Activated naive CD8-positive, alpha-beta T cell treated with anti-CD3 and anti-CD28 coated beads, Interleukin-2, amount 10 ng/mL, durations not matched to agents 7 days and 5 days (primary cell): ENCODE results near the gene VPS37C. TPM values are rescaled to one million over a fixed set of nuclear protein-coding genes. Genes with fewer than 3 reads are reported as not detected.
"Not testable (repeated sequence)": the region's sequence is repeated elsewhere in the genome, so short reads cannot be mapped to it uniquely, and the experiment has no call there.

Source experiments
- ATAC-seq: fragments of 150-1000 bp; cut with Tn5 transposase; one replicate; pipeline ENCODE4 v1.10.0; 2021; ENCODE audit warnings: low read depth, moderate library complexity
- POLR2A ChIA-PET: fragments of 350-600 bp; sonication (Branson Sonifier 250); formaldehyde crosslinking; loops from one replicate; lab custom pipeline; 2021; ENCODE audit warnings: antibody characterized with exemption; lab: Charles Lee
- DNase-seq: peaks from one replicate; pipeline ENCODE4 v3.0.0; 2021
- H3K27ac Mint-ChIP-seq: one replicate; pipeline ENCODE4 v1.8.0; 2022; ENCODE audit warnings: mild to moderate bottlenecking, mixed read lengths
- H3K27me3 Mint-ChIP-seq: one replicate; pipeline ENCODE4 v1.8.0; 2022; ENCODE audit warnings: mild to moderate bottlenecking, moderate library complexity, mixed read lengths
- H3K36me3 Mint-ChIP-seq: one replicate; pipeline ENCODE4 v1.8.0; 2021; ENCODE audit warnings: mild to moderate bottlenecking, mixed read lengths
- H3K4me1 Mint-ChIP-seq: one replicate; pipeline ENCODE4 v1.8.0; 2021; ENCODE audit warnings: mixed read lengths
- H3K4me3 Mint-ChIP-seq: one replicate; pipeline ENCODE4 v1.8.0; 2022; ENCODE audit warnings: mild to moderate bottlenecking, moderate library complexity, mixed read lengths
- H3K9me3 Mint-ChIP-seq: one replicate; pipeline ENCODE4 v1.8.0; 2021; ENCODE audit warnings: mixed read lengths
- total RNA-seq, 2 experiments: library from RNA; stranded (reverse); gene quantifications; one replicate each; pipeline ENCODE4 v1.2.3, GENCODE V29; 2021

VPS37C gene
- total RNA-seq, 2 experiments from 2014 or later: 5.6 to 6.0 TPM

- no peaks in the 10 kb centered on the region for H3K9me3 Mint-ChIP-seq
- DNase-seq (no peak), ATAC-seq (no peak)
- POLR2A ChIA-PET: no interaction called here
- no peak overlapping the region for H3K27ac Mint-ChIP-seq
- H3K4me3 Mint-ChIP-seq: no peak overlapping the region
- peaks cover 14% of the 10 kb centered on the region for H3K27me3 Mint-ChIP-seq
- no peaks in the 10 kb centered on the region for H3K4me1 Mint-ChIP-seq
- H3K36me3 Mint-ChIP-seq: no peaks in the 10 kb centered on the region
These were observed 32.4 kb upstream of the VPS37C start for GRCh38 chr11:61193596-61193995.

- POLR2A ChIA-PET: no interaction called here
- Mint-ChIP-seq H3K4me3 (no peak overlapping the region), H3K9me3 (no peaks in the 10 kb centered on the region), H3K4me1 (peaks cover 3% of the 10 kb centered on the region), H3K27me3 (peaks cover 8% of the 10 kb centered on the region), H3K27ac (no peak overlapping the region), H3K36me3 (no peaks in the 10 kb centered on the region)
- DNase-seq (no peak), ATAC-seq (no peak)
These were observed 28.7 kb upstream of the VPS37C start for GRCh38 chr11:61189933-61190332.

- POLR2A ChIA-PET: no interaction called here
- Mint-ChIP-seq H3K4me1 (peaks cover 3% of the 10 kb centered on the region), H3K9me3 (no peaks in the 10 kb centered on the region), H3K36me3 (no peaks in the 10 kb centered on the region), H3K27me3 (peaks cover 8% of the 10 kb centered on the region), H3K27ac (no peak overlapping the region), H3K4me3 (no peak overlapping the region)
- DNase-seq (peak; percentile 71), ATAC-seq (peak; percentile 72)
These were observed 26.4 kb upstream of the VPS37C start for GRCh38 chr11:61187505-61188130.

- no peak overlapping the region for H3K27ac Mint-ChIP-seq
- H3K4me3 Mint-ChIP-seq: no peak overlapping the region
- H3K4me1 Mint-ChIP-seq: peaks cover 3% of the 10 kb centered on the region
- DNase-seq (no peak), ATAC-seq (no peak)
- peaks cover 5% of the 10 kb centered on the region for H3K27me3 Mint-ChIP-seq
- H3K36me3 Mint-ChIP-seq: no peaks in the 10 kb centered on the region
- H3K9me3 Mint-ChIP-seq: no peaks in the 10 kb centered on the region
- POLR2A ChIA-PET: no interaction called here
These were observed 25.3 kb upstream of the VPS37C start for GRCh38 chr11:61186504-61186903.

- ATAC-seq (no peak), DNase-seq (no peak)
- POLR2A ChIA-PET: no interaction called here
- peaks cover 3% of the 10 kb centered on the region for H3K4me1 Mint-ChIP-seq
- H3K4me3 Mint-ChIP-seq: no peak overlapping the region
- peaks cover 4% of the 10 kb centered on the region for H3K27me3 Mint-ChIP-seq
- no peak overlapping the region for H3K27ac Mint-ChIP-seq
- no peaks in the 10 kb centered on the region for H3K9me3 Mint-ChIP-seq
- no peaks in the 10 kb centered on the region for H3K36me3 Mint-ChIP-seq
These were observed 22.4 kb upstream of the VPS37C start for GRCh38 chr11:61183645-61184044.

- peaks cover 4% of the 10 kb centered on the region for H3K27me3 Mint-ChIP-seq
- H3K4me1 Mint-ChIP-seq: no peaks in the 10 kb centered on the region
- no peaks in the 10 kb centered on the region for H3K9me3 Mint-ChIP-seq
- H3K4me3 Mint-ChIP-seq: no peak overlapping the region
- POLR2A ChIA-PET: no interaction called here
- ATAC-seq (no peak), DNase-seq (no peak)
- H3K36me3 Mint-ChIP-seq: no peaks in the 10 kb centered on the region
- H3K27ac Mint-ChIP-seq: no peak overlapping the region
These were observed 20.3 kb upstream of the VPS37C start for GRCh38 chr11:61181489-61181888.

- H3K4me3 Mint-ChIP-seq, ATAC-seq, H3K4me1 Mint-ChIP-seq, H3K27me3 Mint-ChIP-seq, POLR2A ChIA-PET, H3K27ac Mint-ChIP-seq, H3K9me3 Mint-ChIP-seq, DNase-seq, H3K36me3 Mint-ChIP-seq: not testable (repeated sequence)
These were observed 19.0 kb upstream of the VPS37C start for GRCh38 chr11:61180205-61180604.

GRCh38 chr11:61176446-61176845 lies 15.2 kb upstream of the VPS37C start:
- peaks cover 4% of the 10 kb centered on the region for H3K9me3 Mint-ChIP-seq
- peaks cover 4% of the 10 kb centered on the region for H3K36me3 Mint-ChIP-seq
- DNase-seq (no peak), ATAC-seq (no peak)
- peaks cover 7% of the 10 kb centered on the region for H3K27me3 Mint-ChIP-seq
- H3K4me1 Mint-ChIP-seq: peaks cover 8% of the 10 kb centered on the region
- H3K4me3 Mint-ChIP-seq: no peak overlapping the region
- POLR2A ChIA-PET: interaction anchor here (0.6 kb wide), 1 partner anchor 25 kb away, joined by 4 read pairs; no protein-coding TSS in a partner anchor
- no peak overlapping the region for H3K27ac Mint-ChIP-seq

GRCh38 chr11:61174949-61175348 lies 13.7 kb upstream of the VPS37C start:
- Mint-ChIP-seq H3K4me3 (no peak overlapping the region), H3K9me3 (peaks cover 4% of the 10 kb centered on the region), H3K27me3 (peaks cover 7% of the 10 kb centered on the region), H3K4me1 (peaks cover 8% of the 10 kb centered on the region), H3K27ac (no peak overlapping the region), H3K36me3 (peaks cover 4% of the 10 kb centered on the region)
- DNase-seq (no peak), ATAC-seq (no peak)
- POLR2A ChIA-PET: no interaction called here

- no peak for DNase-seq
- no peak overlapping the region for H3K4me3 Mint-ChIP-seq
- peaks cover 4% of the 10 kb centered on the region for H3K36me3 Mint-ChIP-seq
- POLR2A ChIA-PET: no interaction called here
- no peak for ATAC-seq
- H3K27me3 Mint-ChIP-seq: peaks cover 5% of the 10 kb centered on the region
- H3K4me1 Mint-ChIP-seq: peaks cover 8% of the 10 kb centered on the region
- H3K27ac Mint-ChIP-seq: no peak overlapping the region
- H3K9me3 Mint-ChIP-seq: peaks cover 4% of the 10 kb centered on the region
These were observed 13.0 kb upstream of the VPS37C start for GRCh38 chr11:61174273-61174672.

GRCh38 chr11:61173456-61173855 lies 12.2 kb upstream of the VPS37C start:
- ATAC-seq (no peak), DNase-seq (no peak)
- H3K27ac Mint-ChIP-seq: no peak overlapping the region
- peaks cover 4% of the 10 kb centered on the region for H3K9me3 Mint-ChIP-seq
- H3K4me3 Mint-ChIP-seq: no peak overlapping the region
- H3K27me3 Mint-ChIP-seq: peaks cover 3% of the 10 kb centered on the region
- peaks cover 4% of the 10 kb centered on the region for H3K36me3 Mint-ChIP-seq
- POLR2A ChIA-PET: interaction anchor here (0.6 kb wide), 1 partner anchor 226 kb away, joined by 3 read pairs; no protein-coding TSS in a partner anchor
- peaks cover 12% of the 10 kb centered on the region for H3K4me1 Mint-ChIP-seq

GRCh38 chr11:61172888-61173287 lies 11.7 kb upstream of the VPS37C start:
- Mint-ChIP-seq H3K36me3 (peaks cover 4% of the 10 kb centered on the region), H3K4me3 (no peak overlapping the region), H3K4me1 (peaks cover 14% of the 10 kb centered on the region), H3K9me3 (peaks cover 4% of the 10 kb centered on the region), H3K27me3 (peaks cover 3% of the 10 kb centered on the region), H3K27ac (no peak overlapping the region)
- no peak for DNase-seq
- no peak for ATAC-seq
- POLR2A ChIA-PET: no interaction called here

- Mint-ChIP-seq H3K4me1 (peaks cover 16% of the 10 kb centered on the region), H3K9me3 (peaks cover 4% of the 10 kb centered on the region), H3K4me3 (no peak overlapping the region), H3K27me3 (peaks cover 3% of the 10 kb centered on the region), H3K27ac (no peak overlapping the region), H3K36me3 (peaks cover 4% of the 10 kb centered on the region)
- ATAC-seq: no peak
- POLR2A ChIA-PET: no interaction called here
- DNase-seq: no peak
These were observed 11.1 kb upstream of the VPS37C start for GRCh38 chr11:61172356-61172755.

GRCh38 chr11:61171907-61172306 lies 10.7 kb upstream of the VPS37C start:
- H3K36me3 Mint-ChIP-seq: peaks cover 4% of the 10 kb centered on the region
- H3K9me3 Mint-ChIP-seq: peaks cover 4% of the 10 kb centered on the region
- no peak for ATAC-seq
- no peak for DNase-seq
- H3K4me3 Mint-ChIP-seq: no peak overlapping the region
- POLR2A ChIA-PET: no interaction called here
- no peak overlapping the region for H3K27ac Mint-ChIP-seq
- peaks cover 18% of the 10 kb centered on the region for H3K4me1 Mint-ChIP-seq
- H3K27me3 Mint-ChIP-seq: peaks cover 3% of the 10 kb centered on the region
